Measurements from ENCODE around the gene MYBPHL. TPM values are rescaled to one million over a fixed set of nuclear protein-coding genes. Genes with fewer than 3 reads are reported as not detected.

MYBPHL gene
- total and polyA plus RNA-seq, 8 donors: 0.45 TPM; not detected in 7

DNA sequence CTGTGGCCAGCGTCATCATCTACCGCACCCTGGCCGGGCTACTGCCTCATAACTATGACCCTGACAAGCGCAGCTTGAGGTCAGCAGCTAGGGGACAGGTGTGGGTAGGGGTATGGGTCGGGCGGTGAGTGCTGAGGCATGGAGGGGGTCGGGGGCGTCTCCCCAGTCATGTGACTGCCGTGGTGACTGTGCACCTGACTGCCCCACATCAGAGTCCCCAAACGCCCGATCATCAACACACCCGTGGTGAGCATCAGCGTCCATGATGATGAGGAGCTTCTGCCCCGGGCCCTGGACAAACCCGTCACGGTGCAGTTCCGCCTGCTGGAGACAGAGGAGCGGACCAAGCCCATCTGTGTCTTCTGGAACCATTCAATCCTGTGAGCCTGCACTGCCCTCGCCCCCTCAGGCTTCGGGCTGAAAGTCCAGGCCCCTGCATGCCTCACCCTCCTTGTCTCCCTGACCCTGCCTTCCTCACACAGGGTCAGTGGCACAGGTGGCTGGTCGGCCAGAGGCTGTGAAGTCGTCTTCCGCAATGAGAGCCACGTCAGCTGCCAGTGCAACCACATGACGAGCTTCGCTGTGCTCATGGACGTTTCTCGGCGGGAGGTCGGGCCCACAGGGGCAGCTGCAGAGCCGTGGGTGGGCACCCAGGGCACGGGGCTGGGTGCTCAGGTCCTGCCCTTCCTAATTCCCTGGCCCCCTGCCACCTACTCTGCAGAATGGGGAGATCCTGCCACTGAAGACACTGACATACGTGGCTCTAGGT, 37.4 kb downstream of the MYBPHL start:
- intact Hi-C loops (cut with DNase I; ENCODE audit: low total_unique reads): no loop called here
- no peak for TF ChIP-seq POLR2A (IDR thresholded peaks at IDR 0.05)
- no peak for TF ChIP-seq CTCF (IDR thresholded peaks at IDR 0.05)
- no peak for TF ChIP-seq POLR2AphosphoS5 (IDR thresholded peaks at IDR 0.05)
- TF ChIP-seq EP300 (IDR thresholded peaks at IDR 0.05): no peak
- H3K27ac ChIP-seq: no peak overlapping the region
- peaks cover 3 to 23% (median 5%) of the 10 kb centered on the region in 4 donors for H3K4me1 ChIP-seq
- 89 to 92% (median 91%) methylated on average over 19 to 33 of the region's 33 CpGs for WGBS, 5 donors
- H3K27me3 ChIP-seq: no peaks in the 10 kb centered on the region
- no peaks in the 10 kb centered on the region for H3K9me3 ChIP-seq
- peaks cover 0 to 72% (median 31%) of the 10 kb centered on the region in 4 donors for H3K36me3 ChIP-seq
- DNase-seq: no peak
- H3K4me3 ChIP-seq: no peak overlapping the region

DNA sequence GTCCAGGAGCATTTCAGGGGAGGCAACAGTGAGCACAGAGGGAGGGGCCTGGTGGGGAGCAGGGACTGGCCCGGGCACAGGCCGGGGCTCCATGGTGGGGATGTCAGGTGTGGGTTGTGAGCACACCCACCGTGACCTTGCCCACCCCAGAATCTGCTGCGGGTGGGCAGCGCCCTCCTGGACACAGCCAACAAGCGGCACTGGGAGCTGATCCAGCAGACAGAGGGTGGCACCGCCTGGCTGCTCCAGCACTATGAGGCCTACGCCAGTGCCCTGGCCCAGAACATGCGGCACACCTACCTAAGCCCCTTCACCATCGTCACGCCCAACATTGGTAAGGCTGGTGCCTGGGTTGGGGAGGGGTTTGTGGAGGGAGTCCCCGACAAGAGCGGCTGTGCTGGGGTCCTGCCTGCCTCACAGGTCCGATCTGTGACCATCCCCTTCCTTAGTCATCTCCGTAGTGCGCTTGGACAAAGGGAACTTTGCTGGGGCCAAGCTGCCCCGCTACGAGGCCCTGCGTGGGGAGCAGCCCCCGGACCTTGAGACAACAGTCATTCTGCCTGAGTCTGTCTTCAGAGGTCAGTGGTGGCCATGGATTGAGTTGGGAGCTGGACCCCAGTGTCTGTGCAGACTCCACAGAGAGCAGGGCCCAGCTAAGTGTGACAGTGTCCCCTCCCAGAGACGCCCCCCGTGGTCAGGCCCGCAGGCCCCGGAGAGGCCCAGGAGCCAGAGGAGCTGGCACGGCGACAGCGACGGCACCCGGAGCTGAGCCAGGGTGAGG, 38.2 kb downstream of the MYBPHL start:
- H3K27me3 ChIP-seq: no peaks in the 10 kb centered on the region
- H3K36me3 ChIP-seq: peaks cover 0 to 72% (median 31%) of the 10 kb centered on the region in 4 donors
- no peaks in the 10 kb centered on the region for H3K9me3 ChIP-seq
- peaks cover 0 to 23% (median 4%) of the 10 kb centered on the region in 4 donors for H3K4me1 ChIP-seq
- no peak overlapping the region for H3K4me3 ChIP-seq
- 80 to 94% (median 90%) methylated on average over 5 to 29 of the region's 29 CpGs for WGBS, 5 donors
- intact Hi-C loops (cut with DNase I; ENCODE audit: low total_unique reads): no loop called here
- no peak overlapping the region for H3K27ac ChIP-seq
- no peak for DNase-seq
- TF ChIP-seq EP300 (IDR thresholded peaks at IDR 0.05): no peak
- no peak for TF ChIP-seq CTCF (IDR thresholded peaks at IDR 0.05)
- no peak for TF ChIP-seq POLR2A (IDR thresholded peaks at IDR 0.05)
- no peak for TF ChIP-seq POLR2AphosphoS5 (IDR thresholded peaks at IDR 0.05)

- no peak for TF ChIP-seq POLR2AphosphoS5 (IDR thresholded peaks at IDR 0.05)
- no peak for TF ChIP-seq EP300 (IDR thresholded peaks at IDR 0.05)
- TF ChIP-seq CTCF (IDR thresholded peaks at IDR 0.05): no peak
- no peak for TF ChIP-seq POLR2A (IDR thresholded peaks at IDR 0.05)
- Histone ChIP-seq H3K27me3 (no peaks in the 10 kb centered on the region), H3K4me1 (peaks cover 0 to 20% (median 6%) of the 10 kb centered on the region in 4 donors), H3K9me3 (no peaks in the 10 kb centered on the region), H3K27ac (no peak overlapping the region), H3K36me3 (peaks cover 0 to 69% (median 31%) of the 10 kb centered on the region in 4 donors), H3K4me3 (no peak overlapping the region)
- no peak for DNase-seq
- intact Hi-C loops (cut with DNase I; ENCODE audit: low total_unique reads): no loop called here
- WGBS, 5 donors: 90 to 93% (median 91%) methylated on average over 14 to 17 of the region's 17 CpGs
Observed at GRCh38 chr1:109267743-109268300, 39.0 kb downstream of the MYBPHL start.

DNA sequence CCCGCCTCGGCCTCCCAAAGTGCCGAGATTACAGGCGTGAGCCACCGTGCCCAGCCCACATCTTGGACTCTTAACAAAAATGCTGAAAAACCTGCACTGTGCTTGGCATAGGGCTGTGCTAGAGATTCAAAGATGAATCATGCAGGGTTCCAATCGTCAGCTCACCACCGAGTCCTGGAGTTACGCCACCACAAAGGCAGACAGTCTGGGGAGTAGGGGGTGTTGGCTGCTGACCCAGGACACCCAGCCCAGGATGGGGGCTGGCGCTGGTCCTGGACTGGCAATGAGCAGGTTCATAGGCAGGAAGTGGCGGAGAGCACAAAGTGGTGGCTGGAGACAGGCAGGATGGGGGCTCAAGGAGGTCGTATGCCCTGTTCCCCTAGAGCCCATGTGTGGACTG, 39.8 kb downstream of the MYBPHL start:
- H3K9me3 ChIP-seq: no peaks in the 10 kb centered on the region
- H3K4me3 ChIP-seq: no peak overlapping the region
- H3K4me1 ChIP-seq: peaks cover 0 to 14% (median 6%) of the 10 kb centered on the region in 4 donors
- no peak for DNase-seq
- no peak overlapping the region for H3K27ac ChIP-seq
- peaks cover 0 to 64% (median 27%) of the 10 kb centered on the region in 4 donors for H3K36me3 ChIP-seq
- 82 to 88% (median 82%) methylated on average over 9 to 11 of the region's 11 CpGs for WGBS, 5 donors
- H3K27me3 ChIP-seq: no peaks in the 10 kb centered on the region
- intact Hi-C loops (cut with DNase I; ENCODE audit: low total_unique reads): no loop called here
- no peak for TF ChIP-seq POLR2A (IDR thresholded peaks at IDR 0.05)
- no peak for TF ChIP-seq EP300 (IDR thresholded peaks at IDR 0.05)
- no peak for TF ChIP-seq POLR2AphosphoS5 (IDR thresholded peaks at IDR 0.05)
- no peak for TF ChIP-seq CTCF (IDR thresholded peaks at IDR 0.05)
